Activated naive CD8-positive, alpha-beta T cell treated with anti-CD3 and anti-CD28 coated beads, Interleukin-2, amount 50 U/mL, for 24 hours (primary cell): ENCODE data around the gene ABLIM2.
"Not testable (repeated sequence)": the region's sequence is repeated elsewhere in the genome, so short reads cannot be mapped to it uniquely, and the experiment has no call there.

Experiments
- ATAC-seq: fragments of 150-1000 bp; cut with Tn5 transposase; one replicate; pipeline ENCODE4 v1.10.0; 2021
- DNase-seq: peaks from one replicate; pipeline ENCODE4 v3.0.0; 2021
- H3K27ac Mint-ChIP-seq: one replicate; pipeline ENCODE4 v1.8.0; 2021; ENCODE audit warnings: mild to moderate bottlenecking, mixed read lengths
- H3K27me3 Mint-ChIP-seq: one replicate; pipeline ENCODE4 v1.8.0; 2021; ENCODE audit warnings: mixed read lengths
- H3K36me3 Mint-ChIP-seq: one replicate; pipeline ENCODE4 v1.8.0; 2021; ENCODE audit warnings: low read depth, mixed read lengths
- H3K4me1 Mint-ChIP-seq: one replicate; pipeline ENCODE4 v1.8.0; 2021; ENCODE audit warnings: mixed read lengths
- H3K4me3 Mint-ChIP-seq: one replicate; pipeline ENCODE4 v1.8.0; 2021; ENCODE audit warnings: mild to moderate bottlenecking, moderate library complexity, mixed read lengths
- H3K9me3 Mint-ChIP-seq: one replicate; pipeline ENCODE4 v1.8.0; 2021; ENCODE audit warnings: mixed read lengths

The ABLIM2 gene

GRCh38 chr4:7937006-7937405 lies 221.6 kb downstream of the ABLIM2 start:
- DNase-seq, result no peak
- Mint-ChIP-seq H3K4me1 (peaks cover 29% of the 10 kb centered on the region), H3K9me3 (no peaks in the 10 kb centered on the region), H3K4me3 (no peak overlapping the region), H3K27me3 (peaks cover 37% of the 10 kb centered on the region), H3K36me3 (no peaks in the 10 kb centered on the region), H3K27ac (no peak overlapping the region)
- no peak for ATAC-seq

- peaks cover 27% of the 10 kb centered on the region for H3K4me1 Mint-ChIP-seq
- ATAC-seq (no peak), DNase-seq (no peak)
- H3K27me3 Mint-ChIP-seq, result peaks cover 34% of the 10 kb centered on the region
- no peak overlapping the region for H3K27ac Mint-ChIP-seq
- no peaks in the 10 kb centered on the region for H3K36me3 Mint-ChIP-seq
- H3K4me3 Mint-ChIP-seq, result no peak overlapping the region
- H3K9me3 Mint-ChIP-seq, result no peaks in the 10 kb centered on the region
Measured at GRCh38 chr4:7933651-7934510, 224.7 kb downstream of the ABLIM2 start.

- no peak for ATAC-seq
- no peak overlapping the region for H3K27ac Mint-ChIP-seq
- peaks cover 17% of the 10 kb centered on the region for H3K4me1 Mint-ChIP-seq
- H3K9me3 Mint-ChIP-seq, result no peaks in the 10 kb centered on the region
- no peaks in the 10 kb centered on the region for H3K36me3 Mint-ChIP-seq
- DNase-seq, result no peak
- H3K27me3 Mint-ChIP-seq, result peaks cover 23% of the 10 kb centered on the region
- no peak overlapping the region for H3K4me3 Mint-ChIP-seq
Measured at GRCh38 chr4:7932287-7932686, 226.3 kb downstream of the ABLIM2 start.

- DNase-seq (no peak), ATAC-seq (no peak)
- H3K27ac Mint-ChIP-seq, result no peak overlapping the region
- peaks cover 9% of the 10 kb centered on the region for H3K27me3 Mint-ChIP-seq
- H3K4me3 Mint-ChIP-seq, result no peak overlapping the region
- peaks cover 3% of the 10 kb centered on the region for H3K4me1 Mint-ChIP-seq
- no peaks in the 10 kb centered on the region for H3K9me3 Mint-ChIP-seq
- H3K36me3 Mint-ChIP-seq, result peaks cover 1% of the 10 kb centered on the region
Measured at GRCh38 chr4:7929118-7929951, 229.3 kb downstream of the ABLIM2 start.

GRCh38 chr4:7928711-7929110 lies 229.9 kb downstream of the ABLIM2 start:
- ATAC-seq (no peak), DNase-seq (no peak)
- Mint-ChIP-seq H3K27ac (no peak overlapping the region), H3K9me3 (no peaks in the 10 kb centered on the region), H3K4me3 (no peak overlapping the region), H3K27me3 (peaks cover 9% of the 10 kb centered on the region), H3K4me1 (no peaks in the 10 kb centered on the region), H3K36me3 (peaks cover 1% of the 10 kb centered on the region)

- Mint-ChIP-seq H3K27me3 (peaks cover 7% of the 10 kb centered on the region), H3K4me1 (peaks cover 2% of the 10 kb centered on the region), H3K36me3 (peaks cover 1% of the 10 kb centered on the region)
Measured at GRCh38 chr4:7926822-7927221, 231.8 kb downstream of the ABLIM2 start.

GRCh38 chr4:7924570-7924969 lies 234.0 kb downstream of the ABLIM2 start:
- H3K4me1 Mint-ChIP-seq, result peaks cover 2% of the 10 kb centered on the region
- no peaks in the 10 kb centered on the region for H3K9me3 Mint-ChIP-seq
- no peak overlapping the region for H3K4me3 Mint-ChIP-seq
- peaks cover 2% of the 10 kb centered on the region for H3K27me3 Mint-ChIP-seq
- no peak for DNase-seq
- ATAC-seq, result no peak
- H3K36me3 Mint-ChIP-seq, result peaks cover 1% of the 10 kb centered on the region
- no peak overlapping the region for H3K27ac Mint-ChIP-seq

More at GRCh38 chr4:7926822-7927221, 231.8 kb downstream of the ABLIM2 start:
- no peak overlapping the region for H3K4me3 Mint-ChIP-seq
- H3K27ac Mint-ChIP-seq, result no peak overlapping the region
- ATAC-seq (no peak), DNase-seq (no peak)
- no peaks in the 10 kb centered on the region for H3K9me3 Mint-ChIP-seq

GRCh38 chr4:7924163-7924562 lies 234.4 kb downstream of the ABLIM2 start:
- Mint-ChIP-seq H3K27me3 (no peaks in the 10 kb centered on the region), H3K4me3 (no peak overlapping the region), H3K9me3 (no peaks in the 10 kb centered on the region), H3K36me3 (peaks cover 1% of the 10 kb centered on the region), H3K27ac (no peak overlapping the region), H3K4me1 (peaks cover 2% of the 10 kb centered on the region)
- ATAC-seq (no peak), DNase-seq (no peak)

- no peak for ATAC-seq
- DNase-seq, result no peak
- Mint-ChIP-seq H3K4me1 (peaks cover 6% of the 10 kb centered on the region), H3K9me3 (no peaks in the 10 kb centered on the region), H3K27me3 (no peaks in the 10 kb centered on the region), H3K4me3 (no peak overlapping the region), H3K36me3 (peaks cover 1% of the 10 kb centered on the region), H3K27ac (no peak overlapping the region)
Measured at GRCh38 chr4:7922466-7922865, 236.1 kb downstream of the ABLIM2 start.

GRCh38 chr4:7918981-7919380 lies 239.6 kb downstream of the ABLIM2 start:
- DNase-seq (no peak), ATAC-seq (no peak)
- Mint-ChIP-seq H3K27ac (no peak overlapping the region), H3K4me3 (no peak overlapping the region), H3K27me3 (no peaks in the 10 kb centered on the region), H3K9me3 (no peaks in the 10 kb centered on the region), H3K4me1 (peaks cover 35% of the 10 kb centered on the region), H3K36me3 (peaks cover 2% of the 10 kb centered on the region)

GRCh38 chr4:7918187-7918586 lies 240.4 kb downstream of the ABLIM2 start:
- H3K4me3 Mint-ChIP-seq, DNase-seq, H3K27me3 Mint-ChIP-seq, H3K27ac Mint-ChIP-seq, H3K9me3 Mint-ChIP-seq, H3K36me3 Mint-ChIP-seq, ATAC-seq: not testable (repeated sequence)
- peaks cover 35% of the 10 kb centered on the region for H3K4me1 Mint-ChIP-seq

- Mint-ChIP-seq H3K27ac (no peak overlapping the region), H3K4me3 (no peak overlapping the region), H3K4me1 (peaks cover 35% of the 10 kb centered on the region), H3K36me3 (peaks cover 2% of the 10 kb centered on the region), H3K27me3 (no peaks in the 10 kb centered on the region), H3K9me3 (no peaks in the 10 kb centered on the region)
- ATAC-seq, result no peak
- no peak for DNase-seq
Measured at GRCh38 chr4:7917669-7918068, 240.9 kb downstream of the ABLIM2 start.

GRCh38 chr4:7915875-7916242 lies 242.8 kb downstream of the ABLIM2 start:
- no peaks in the 10 kb centered on the region for H3K27me3 Mint-ChIP-seq
- no peak overlapping the region for H3K4me3 Mint-ChIP-seq
- ATAC-seq (no peak), DNase-seq (no peak)
- H3K4me1 Mint-ChIP-seq, result peaks cover 34% of the 10 kb centered on the region
- H3K27ac Mint-ChIP-seq, result no peak overlapping the region
- H3K9me3 Mint-ChIP-seq, result no peaks in the 10 kb centered on the region
- H3K36me3 Mint-ChIP-seq, result peaks cover 2% of the 10 kb centered on the region
